Inflammatory macrophage treated with lipopolysaccharide for 4 hours (primary cell): ENCODE data around the gene ATP1A2.

Experiments used
- DNase-seq: peaks from one replicate; pipeline ENCODE4 v3.0.0-alpha.2; 2020

ATP1A2 gene

GRCh38 chr1:160127381-160127780, 11.8 kb downstream of the ATP1A2 start:
- DNase-seq: no peak

GRCh38 chr1:160127865-160128523, 12.4 kb downstream of the ATP1A2 start:
- peak; percentile 54 for DNase-seq

- no peak for DNase-seq
These were observed 13.1 kb downstream of the ATP1A2 start for GRCh38 chr1:160128636-160129035.

DNA sequence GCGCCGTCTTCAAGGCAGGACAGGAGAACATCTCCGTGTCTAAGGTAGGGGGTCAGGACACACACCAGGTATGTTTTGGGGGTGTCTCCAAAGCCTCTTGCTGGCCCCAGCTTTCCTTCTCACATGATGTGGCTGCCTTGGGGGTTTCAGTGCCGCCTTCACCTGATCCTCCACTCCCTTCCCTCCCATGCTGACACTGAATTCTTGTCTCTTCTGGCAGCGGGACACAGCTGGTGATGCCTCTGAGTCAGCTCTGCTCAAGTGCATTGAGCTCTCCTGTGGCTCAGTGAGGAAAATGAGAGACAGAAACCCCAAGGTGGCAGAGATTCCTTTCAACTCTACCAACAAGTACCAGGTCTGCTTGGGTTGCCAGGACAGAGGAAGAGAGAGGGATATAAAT, 13.5 kb downstream of the ATP1A2 start:
- DNase-seq: no peak

- DNase-seq: no peak
These were observed 14.0 kb downstream of the ATP1A2 start for GRCh38 chr1:160129558-160129957.

DNA sequence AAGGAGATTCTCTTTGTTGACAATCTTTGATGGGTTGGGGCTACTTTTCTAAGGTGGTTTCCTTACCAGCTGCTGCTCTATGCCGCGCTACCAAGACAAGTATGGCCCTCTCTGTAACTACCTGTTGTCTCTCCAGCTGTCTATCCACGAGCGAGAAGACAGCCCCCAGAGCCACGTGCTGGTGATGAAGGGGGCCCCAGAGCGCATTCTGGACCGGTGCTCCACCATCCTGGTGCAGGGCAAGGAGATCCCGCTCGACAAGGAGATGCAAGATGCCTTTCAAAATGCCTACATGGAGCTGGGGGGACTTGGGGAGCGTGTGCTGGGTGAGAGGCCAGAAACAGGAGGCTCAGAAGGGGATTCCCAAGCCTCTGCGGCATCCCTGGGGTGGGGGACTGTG, 14.4 kb downstream of the ATP1A2 start:
- no peak for DNase-seq

GRCh38 chr1:160130486-160130885, 14.9 kb downstream of the ATP1A2 start:
- no peak for DNase-seq

- DNase-seq: no peak
These were observed 15.4 kb downstream of the ATP1A2 start for GRCh38 chr1:160130939-160131338.

DNA sequence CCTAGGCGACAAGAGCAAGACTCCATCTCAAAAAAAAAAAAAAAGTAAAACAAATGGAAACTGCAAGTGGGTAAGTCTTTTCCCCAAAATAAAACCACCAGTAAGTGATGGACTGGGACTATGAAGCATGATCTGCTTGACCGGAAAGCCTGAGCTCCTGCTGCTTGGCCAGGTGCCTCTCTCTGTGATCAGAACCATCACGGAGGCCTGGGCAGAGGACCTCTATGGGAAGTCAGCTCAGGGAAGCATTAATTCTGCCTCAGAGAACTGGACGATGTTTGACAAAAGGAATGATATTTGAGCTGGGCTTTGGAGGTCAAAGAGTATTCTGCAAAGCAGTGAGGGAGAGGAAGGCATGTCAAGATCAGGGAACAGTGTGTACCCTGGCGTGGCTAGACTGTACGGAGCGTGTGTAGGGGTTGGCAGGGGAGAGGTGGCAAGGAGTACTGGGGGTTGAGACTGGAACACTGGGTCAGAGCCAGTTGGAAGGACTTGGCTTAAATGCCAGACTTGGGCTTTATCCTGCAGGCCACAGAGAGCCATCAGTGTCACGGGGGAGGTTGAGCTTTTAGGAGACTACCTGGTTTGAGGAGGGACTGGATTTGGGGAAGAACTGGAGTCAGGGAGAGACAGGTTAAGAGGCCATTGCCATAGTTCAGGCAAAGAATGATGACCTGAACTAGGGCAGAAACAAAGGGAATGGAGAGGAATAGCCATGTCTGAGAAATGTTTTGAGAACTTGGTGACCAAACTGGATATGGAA, 16.4 kb downstream of the ATP1A2 start:
- no peak for DNase-seq

GRCh38 chr1:160133990-160134770, 18.6 kb downstream of the ATP1A2 start:
- DNase-seq: no peak

DNA sequence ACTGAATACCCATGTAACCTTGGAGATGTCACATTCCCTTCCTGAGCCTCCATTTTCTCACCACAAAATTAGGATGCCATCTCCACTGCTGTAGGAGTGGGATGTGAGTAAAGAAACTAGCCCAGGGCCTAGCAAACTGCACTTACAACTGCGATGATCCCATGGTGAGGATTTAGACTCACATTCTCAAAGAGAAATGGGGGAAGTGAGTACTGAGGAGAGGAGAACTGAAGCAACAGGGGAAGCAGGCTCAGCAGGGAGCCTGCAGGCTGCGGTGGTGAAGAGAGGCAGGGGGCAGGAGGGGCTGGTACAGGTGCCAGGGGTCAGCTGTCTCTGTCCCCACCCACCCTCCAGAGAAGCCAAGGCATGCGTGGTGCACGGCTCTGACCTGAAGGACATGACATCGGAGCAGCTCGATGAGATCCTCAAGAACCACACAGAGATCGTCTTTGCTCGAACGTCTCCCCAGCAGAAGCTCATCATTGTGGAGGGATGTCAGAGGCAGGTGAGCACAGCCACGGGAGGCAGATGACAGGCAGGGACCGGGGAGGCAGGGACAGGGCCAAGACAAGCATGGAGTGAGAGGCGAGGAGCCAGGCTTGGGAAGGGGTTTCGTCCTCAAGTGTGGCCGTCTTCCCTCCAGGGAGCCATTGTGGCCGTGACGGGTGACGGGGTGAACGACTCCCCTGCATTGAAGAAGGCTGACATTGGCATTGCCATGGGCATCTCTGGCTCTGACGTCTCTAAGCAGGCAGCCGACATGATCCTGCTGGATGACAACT, 19.4 kb downstream of the ATP1A2 start:
- DNase-seq: peak; percentile 62

DNA sequence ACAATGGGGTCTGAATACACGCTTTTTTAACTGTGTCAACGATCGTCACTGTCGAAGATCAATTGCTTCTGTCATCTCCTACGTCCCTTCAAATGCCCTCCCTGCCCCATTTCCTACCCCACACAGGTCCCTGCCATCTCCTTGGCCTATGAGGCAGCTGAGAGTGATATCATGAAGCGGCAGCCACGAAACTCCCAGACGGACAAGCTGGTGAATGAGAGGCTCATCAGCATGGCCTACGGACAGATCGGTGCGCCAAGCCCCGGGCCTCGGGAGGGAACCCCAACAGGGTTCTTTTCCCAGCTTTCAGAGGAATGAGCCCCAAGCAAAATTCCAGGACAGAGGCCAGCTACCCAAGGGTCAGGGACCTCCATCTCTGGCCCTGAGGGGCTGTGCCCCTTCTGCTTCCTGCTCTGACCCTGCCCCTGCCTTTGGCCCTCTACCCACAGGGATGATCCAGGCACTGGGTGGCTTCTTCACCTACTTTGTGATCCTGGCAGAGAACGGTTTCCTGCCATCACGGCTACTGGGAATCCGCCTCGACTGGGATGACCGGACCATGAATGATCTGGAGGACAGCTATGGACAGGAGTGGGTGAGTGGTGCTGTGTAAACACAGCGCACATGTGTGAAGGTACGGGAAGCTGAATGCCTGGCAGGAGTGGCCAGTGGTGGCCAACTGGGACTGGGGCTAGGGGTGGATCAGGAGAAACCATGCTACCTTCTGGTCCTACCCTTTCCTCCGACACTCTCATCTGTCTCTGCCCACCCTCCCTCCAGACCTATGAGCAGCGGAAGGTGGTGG, 20.8 kb downstream of the ATP1A2 start:
- no peak for DNase-seq

GRCh38 chr1:160136926-160137200, 21.3 kb downstream of the ATP1A2 start:
- no peak for DNase-seq

DNA sequence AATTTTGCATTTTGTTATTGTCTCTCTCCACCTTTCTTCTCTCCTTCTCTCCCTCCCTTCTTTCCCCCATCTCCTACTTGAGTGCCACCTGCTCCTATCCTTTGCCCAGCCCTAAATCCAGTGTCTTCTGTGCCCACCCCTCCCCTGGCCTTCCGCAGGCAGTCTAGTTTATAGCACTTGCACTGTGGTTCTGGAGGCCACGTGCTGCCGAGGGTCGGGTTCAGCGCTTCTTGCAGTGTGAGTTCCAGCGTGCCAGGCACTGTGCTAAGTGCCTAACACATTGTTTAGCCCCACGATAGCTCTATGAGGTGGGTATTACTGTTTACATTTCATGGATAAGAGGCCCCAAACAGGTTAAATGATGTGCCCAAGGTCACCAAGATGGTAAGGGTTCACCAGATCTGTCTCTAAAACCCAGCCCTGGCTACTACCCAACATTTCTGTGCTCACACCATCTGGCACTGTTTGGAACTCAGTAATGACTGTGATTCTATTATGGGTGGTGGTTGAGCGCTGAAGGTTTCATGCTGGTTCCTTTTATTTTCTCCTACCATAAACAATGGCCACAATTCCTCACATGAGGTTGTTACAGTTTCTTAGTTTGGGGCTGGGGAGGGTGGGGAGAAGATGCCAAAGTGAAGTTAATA, 21.8 kb downstream of the ATP1A2 start:
- DNase-seq: no peak

DNA sequence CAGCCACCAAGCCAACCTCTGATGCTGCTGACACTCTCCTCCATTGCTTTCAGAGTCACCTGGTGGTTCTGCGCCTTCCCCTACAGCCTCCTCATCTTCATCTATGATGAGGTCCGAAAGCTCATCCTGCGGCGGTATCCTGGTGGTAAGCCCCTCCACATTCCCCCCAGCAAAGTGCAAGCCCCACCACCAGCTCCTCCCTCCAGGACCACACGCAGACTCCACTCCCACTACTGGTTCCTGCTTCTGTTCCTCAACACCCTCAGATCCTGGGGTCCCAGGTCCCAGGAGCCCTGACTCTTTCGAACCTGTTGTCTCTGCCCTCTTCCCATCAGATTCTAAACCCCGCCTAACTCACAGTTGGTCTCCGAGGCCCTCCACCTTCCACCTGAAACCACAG, 24.3 kb downstream of the ATP1A2 start:
- no peak for DNase-seq

DNA sequence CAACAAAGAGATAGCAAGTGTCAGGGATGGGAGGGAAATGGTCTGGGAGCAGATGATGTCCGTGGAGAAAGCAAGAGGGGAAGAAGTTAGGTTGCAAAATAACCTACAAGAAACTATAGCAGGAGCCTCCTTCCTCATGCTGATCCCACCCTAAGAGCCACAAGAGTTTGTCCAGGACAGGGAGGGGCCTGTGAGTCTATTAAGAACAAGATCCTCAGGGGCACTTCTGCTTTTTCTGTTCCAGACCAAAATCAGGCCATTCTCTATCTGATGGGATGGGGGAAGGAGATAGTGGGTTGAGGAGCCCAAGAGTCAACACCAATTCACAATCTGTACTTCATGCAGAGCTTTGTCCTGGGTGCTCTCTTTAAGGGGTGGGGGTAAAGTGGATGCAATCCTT, 28.1 kb downstream of the ATP1A2 start:
- DNase-seq: peak; percentile 73

- DNase-seq: no peak
These were observed 29.4 kb downstream of the ATP1A2 start for GRCh38 chr1:160144921-160145320.

DNA sequence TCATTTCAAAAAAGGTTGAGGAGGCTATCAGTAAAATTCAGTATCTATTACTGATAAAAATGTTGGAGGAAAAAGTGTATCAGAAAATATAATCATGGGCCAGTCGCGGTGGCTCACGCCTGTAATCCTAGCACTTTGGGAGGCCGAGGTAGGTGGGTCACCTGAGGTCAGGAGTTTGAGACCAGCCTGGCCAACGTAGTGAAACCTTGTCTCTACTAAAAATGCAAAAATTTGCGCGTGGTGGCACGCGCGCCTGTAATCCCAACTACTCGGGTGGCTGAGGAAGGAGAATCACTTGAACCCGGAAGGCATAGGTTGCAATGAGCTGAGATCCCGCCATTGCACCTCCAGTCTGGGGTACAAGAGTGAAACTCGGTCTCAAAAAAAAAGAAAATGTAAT, 30.5 kb downstream of the ATP1A2 start:
- DNase-seq: no peak

GRCh38 chr1:160148121-160148520, 32.6 kb downstream of the ATP1A2 start:
- no peak for DNase-seq

- no peak for DNase-seq
These were observed 33.7 kb downstream of the ATP1A2 start for GRCh38 chr1:160149233-160149632.

DNA sequence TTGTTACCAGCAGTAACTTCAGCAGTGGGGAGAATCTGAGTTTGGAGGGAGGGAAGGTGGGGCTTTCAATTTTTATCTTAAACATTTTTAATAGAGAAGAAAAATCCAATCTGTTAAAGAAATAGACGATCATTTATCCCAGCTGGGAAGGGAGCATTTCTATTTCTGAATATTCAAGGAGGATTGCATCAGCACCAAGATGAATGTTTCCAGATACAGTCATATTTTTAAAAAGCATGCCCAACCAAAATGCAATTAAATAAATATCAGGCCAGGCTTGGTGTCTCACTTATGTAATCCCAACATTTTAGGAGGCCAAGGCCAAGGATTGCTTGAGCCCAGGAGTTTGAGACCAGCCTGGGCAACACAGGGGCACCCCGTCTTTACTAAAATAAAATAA, 34.2 kb downstream of the ATP1A2 start:
- DNase-seq: no peak

DNA sequence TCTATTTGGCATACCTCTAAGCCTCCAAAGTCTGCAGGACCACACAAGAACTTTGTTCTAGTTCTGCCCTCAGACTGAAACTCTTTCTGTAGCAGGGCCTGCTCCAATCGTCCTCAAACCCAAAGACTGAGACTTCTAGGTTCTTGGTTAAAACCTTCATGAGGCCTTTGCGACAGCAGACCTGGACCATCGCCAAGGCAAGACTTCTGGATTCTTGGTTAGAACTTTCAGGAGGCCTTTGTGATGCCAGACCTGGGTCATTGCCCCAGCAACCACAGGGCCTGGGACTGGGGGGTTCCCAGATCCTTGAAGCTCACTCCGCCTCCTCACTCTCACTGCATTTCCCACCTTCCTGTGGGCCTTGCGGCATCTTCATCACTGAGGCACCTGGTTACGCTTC, 35.7 kb downstream of the ATP1A2 start, which contains the start of gene ATP1A4:
TSS of gene ATP1A4 (plus strand) at position 301 of the 400 bp plus-strand sequence. CDS start 438 bp downstream, outside the sequence.
- DNase-seq: no peak
